ENCODE measurements around the gene RXRA. TPM values are rescaled to one million over a fixed set of nuclear protein-coding genes. Genes with fewer than 3 reads are reported as not detected.

Gene RXRA
- total and polyA plus RNA-seq, 2 of the 4 experiments (the other 2 are of a cell fraction) = 7.5 to 17.9 TPM

- no peak overlapping the region for H4K91ac ChIP-seq (ENCODE audit: insufficient read depth, low read depth, low read length)
- H3K18ac ChIP-seq (ENCODE audit: low read depth, low read length) = no peak overlapping the region
- peak overlapping the region; percentile 21 for H2AFZ ChIP-seq (replicated peaks; ENCODE audit: low read length, poor library complexity)
- ATAC-seq (ENCODE audit: low read depth) = no peak
- dilution Hi-C loops (cut with HindIII; ENCODE audit: low sequenced_read_pairs, unreplicated experiment) = no loop called here
- no peak overlapping the region for H2BK5ac ChIP-seq (ENCODE audit: low read depth, low read length, poor library complexity, severe bottlenecking)
- no peak for TF ChIP-seq NFE2L2 (IDR thresholded peaks at IDR 0.05; ENCODE audit: low read depth, low read length)
- no peak for TF ChIP-seq CHD1 (IDR thresholded peaks at IDR 0.05; ENCODE audit: low read depth, low read length)
- no peak for TF ChIP-seq MXI1 (IDR thresholded peaks at IDR 0.05; ENCODE audit: borderline replicate concordance, low read depth, low read length)
- no peak for TF ChIP-seq RAD21 (IDR thresholded peaks at IDR 0.05; ENCODE audit: low read length)
- TF ChIP-seq, protein P1, sequence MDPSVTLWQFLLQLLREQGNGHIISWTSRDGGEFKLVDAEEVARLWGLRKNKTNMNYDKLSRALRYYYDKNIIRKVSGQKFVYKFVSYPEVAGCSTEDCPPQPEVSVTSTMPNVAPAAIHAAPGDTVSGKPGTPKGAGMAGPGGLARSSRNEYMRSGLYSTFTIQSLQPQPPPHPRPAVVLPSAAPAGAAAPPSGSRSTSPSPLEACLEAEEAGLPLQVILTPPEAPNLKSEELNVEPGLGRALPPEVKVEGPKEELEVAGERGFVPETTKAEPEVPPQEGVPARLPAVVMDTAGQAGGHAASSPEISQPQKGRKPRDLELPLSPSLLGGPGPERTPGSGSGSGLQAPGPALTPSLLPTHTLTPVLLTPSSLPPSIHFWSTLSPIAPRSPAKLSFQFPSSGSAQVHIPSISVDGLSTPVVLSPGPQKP (IDR thresholded peaks at IDR 0.05; ENCODE audit: borderline replicate concordance, low read depth, low read length) = no peak
- TF ChIP-seq BHLHE40 (IDR thresholded peaks at IDR 0.05; ENCODE audit: low read depth, low read length) = no peak
- no peak for TF ChIP-seq CEBPB (IDR thresholded peaks at IDR 0.05; ENCODE audit: low read depth, low read length)
- no peak for TF ChIP-seq RCOR1 (IDR thresholded peaks at IDR 0.05; ENCODE audit: insufficient replicate concordance, low read length)
- TF ChIP-seq FOS (IDR thresholded peaks at IDR 0.05; ENCODE audit: low read depth, low read length) = no peak
- H2AK5ac ChIP-seq (ENCODE audit: low read depth, low read length) = peak overlapping the region; percentile 44
- no peak for DNase-seq
- H3K9me3 ChIP-seq (ENCODE audit: control insufficient read depth, insufficient read depth, low read length) = no peaks in the 10 kb centered on the region
- POLR2A ChIA-PET (ENCODE audit: unreplicated experiment) = no interaction called here
- H3K9ac ChIP-seq (ENCODE audit: low read depth, low read length) = no peak overlapping the region
- BruUV-seq (replicated peaks) = no TSS peak
- no peak overlapping the region for H3K27ac ChIP-seq (ENCODE audit: insufficient read depth, low read length)
- no peak overlapping the region for H2AK9ac ChIP-seq (replicated peaks; ENCODE audit: low read depth, low read length, poor library complexity)
- peaks cover 100% of the 10 kb centered on the region for H4K20me1 ChIP-seq (ENCODE audit: insufficient read depth, low read length)
- peaks cover 21% of the 10 kb centered on the region for H3K9me1 ChIP-seq (ENCODE audit: insufficient read depth, low read length)
- CTCF ChIA-PET = no interaction called here
- no peak overlapping the region for H2BK120ac ChIP-seq (ENCODE audit: low read depth, low read length)
- H2BK20ac ChIP-seq (ENCODE audit: low read depth, low read length) = no peak overlapping the region
- no peak overlapping the region for H4K5ac ChIP-seq (ENCODE audit: low read depth, low read length)
- no peak overlapping the region; the same call in 1 of the 2 replicates for H3K14ac ChIP-seq (replicated peaks; ENCODE audit: low read depth, low read length)
- peaks cover 18 to 96% of the 10 kb centered on the region in 2 experiments for H3K79me1 ChIP-seq (ENCODE audit: low read depth in 1 of 2, low read length in 2 of 2)
- no peak overlapping the region; the same call in 1 of the 2 replicates for H3K4ac ChIP-seq (ENCODE audit: low read depth, low read length)
- in situ Hi-C loops (cut with MboI; ENCODE audit: low sequenced_read_pairs) = no loop called here
- intact Hi-C loops (cut with micrococcal nuclease) = no loop called here
- H3K4me1 ChIP-seq (ENCODE audit: control insufficient read depth, insufficient read depth, low read length) = peaks cover 19% of the 10 kb centered on the region
- no peak overlapping the region for H3K23ac ChIP-seq (ENCODE audit: low read depth, low read length)
- no peak overlapping the region for H3K4me3 ChIP-seq (ENCODE audit: insufficient read depth, low read depth, low read length)
- H3K56ac ChIP-seq (ENCODE audit: extremely low read depth, insufficient read depth, low read length) = no peak overlapping the region
- no peak overlapping the region for H4K8ac ChIP-seq (ENCODE audit: low read depth in 2 of 2, low read length in 2 of 2)
- WGBS, 2 experiments (ENCODE audit: extremely low coverage in 2 of 2, insufficient read length in 1 of 2) = 90% methylated on average over 9 of the region's 21 CpGs; no CpG with 5 or more reads in 1 of the 2 experiments
- no peak overlapping the region for H2BK15ac ChIP-seq (ENCODE audit: low read depth, low read length)
- H3K4me2 ChIP-seq (ENCODE audit: low read depth, low read length) = no peak overlapping the region
- H3K27me3 ChIP-seq (ENCODE audit: control insufficient read depth, insufficient read depth, low read length) = no peaks in the 10 kb centered on the region
- no peaks in the 10 kb centered on the region for H3K36me3 ChIP-seq (ENCODE audit: control insufficient read depth, insufficient read depth, low read length)
Measured at GRCh38 chr9:134365115-134365596, 38.9 kb downstream of the RXRA start.
